SHP77 treated with DMSO at 0.1 percent for 48 hours (cell line): ENCODE data around the gene MAP1LC3A.

Source experiments
- DNase-seq: peaks from one replicate; lab custom pipeline; 2025; lab: John Stamatoyannopoulos, UW

MAP1LC3A gene

GRCh38 chr20:34549291-34549928 is 9.1 kb upstream of the MAP1LC3A start:
- DNase-seq: no peak

- no peak for DNase-seq
Observed at GRCh38 chr20:34549929-34550305, 8.6 kb upstream of the MAP1LC3A start.

- DNase-seq: no peak
Observed at GRCh38 chr20:34552569-34552968, 5.9 kb upstream of the MAP1LC3A start.

- no peak for DNase-seq
Observed at GRCh38 chr20:34553366-34553867, 5.1 kb upstream of the MAP1LC3A start.

- DNase-seq: no peak
Observed at GRCh38 chr20:34557936-34558319, 590 bp upstream of the MAP1LC3A start.

- DNase-seq: no peak
Observed at GRCh38 chr20:34559311-34560140, 1.0 kb downstream of the MAP1LC3A start.

GRCh38 chr20:34560141-34560523 is 1.6 kb downstream of the MAP1LC3A start:
- no peak for DNase-seq

GRCh38 chr20:34560614-34561013 is 2.1 kb downstream of the MAP1LC3A start:
- no peak for DNase-seq

- DNase-seq: no peak
Observed at GRCh38 chr20:34561661-34562060, 3.1 kb downstream of the MAP1LC3A start.

- DNase-seq: no peak
Observed at GRCh38 chr20:34562641-34563040, 4.1 kb downstream of the MAP1LC3A start.

- DNase-seq: no peak
Observed at GRCh38 chr20:34564833-34565232, 6.3 kb downstream of the MAP1LC3A start.

- DNase-seq: no peak
Observed at GRCh38 chr20:34566978-34567891, 8.7 kb downstream of the MAP1LC3A start.

- DNase-seq: no peak
Observed at GRCh38 chr20:34567892-34568865, 9.7 kb downstream of the MAP1LC3A start.

- no peak for DNase-seq
Observed at GRCh38 chr20:34569598-34569997, 11.1 kb downstream of the MAP1LC3A start.

- DNase-seq: no peak
Observed at GRCh38 chr20:34570859-34571306, 12.4 kb downstream of the MAP1LC3A start.

- no peak for DNase-seq
Observed at GRCh38 chr20:34571753-34572152, 13.2 kb downstream of the MAP1LC3A start.

GRCh38 chr20:34573541-34574300 is 15.2 kb downstream of the MAP1LC3A start:
- DNase-seq: no peak

- DNase-seq: no peak
Observed at GRCh38 chr20:34574426-34574825, 15.9 kb downstream of the MAP1LC3A start.

GRCh38 chr20:34574861-34575260 is 16.3 kb downstream of the MAP1LC3A start:
- no peak for DNase-seq

- DNase-seq: no peak
Observed at GRCh38 chr20:34575271-34575670, 16.8 kb downstream of the MAP1LC3A start.
